GM21528 (cell line): Measurements from ENCODE around the gene EDDM13.
"Not testable (repeated sequence)": the region's sequence is repeated elsewhere in the genome, so short reads cannot be mapped to it uniquely, and the experiment has no call there.

Experiments used
- ATAC-seq: cut with Tn5 transposase; IDR thresholded peaks from one replicate; pipeline ENCODE4 v1.9.1; 2021; ENCODE audit warnings: mild to moderate bottlenecking, moderate library complexity; ENCODE audit not compliant: unreplicated experiment, low FRiP score

EDDM13 gene

DNA sequence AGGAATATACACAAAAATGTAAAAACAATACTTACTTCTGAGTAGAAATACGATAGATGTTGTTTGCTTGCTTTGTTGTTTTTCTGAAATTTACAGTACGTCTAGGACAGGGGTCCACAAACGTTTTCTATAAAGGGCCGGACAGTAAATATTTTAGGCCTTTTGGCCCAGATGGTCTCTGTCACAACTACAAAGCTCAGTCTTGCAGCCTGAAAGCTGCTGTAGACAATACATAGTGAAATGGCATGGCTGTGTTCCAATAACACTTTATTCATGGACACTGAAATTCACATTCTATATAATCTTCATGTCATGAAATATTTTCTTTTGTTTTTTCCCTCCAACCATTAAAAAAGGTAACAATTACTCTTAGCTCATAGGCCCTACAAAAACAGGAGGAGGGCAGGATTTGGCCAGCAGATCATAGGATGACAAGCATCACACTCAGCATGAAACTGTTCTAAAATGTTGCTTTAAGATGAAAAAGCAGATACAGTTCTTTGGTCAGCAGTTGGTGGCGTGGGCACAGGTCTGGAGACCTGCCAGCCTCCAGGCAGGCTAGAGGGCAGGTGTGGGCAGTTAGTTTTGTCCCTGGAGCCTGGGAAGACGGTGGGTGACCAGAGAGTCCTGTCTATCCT lies at the start of gene EDDM13:
EDDM13 (plus strand) TSS at position 588 of the 638 bp plus-strand sequence. CDS start 87 bp downstream, outside the sequence.
- no peak for ATAC-seq

- no peak for ATAC-seq
Measured at GRCh38 chr19:56222901-56223300, 49.6 kb upstream of the EDDM13 start.

DNA sequence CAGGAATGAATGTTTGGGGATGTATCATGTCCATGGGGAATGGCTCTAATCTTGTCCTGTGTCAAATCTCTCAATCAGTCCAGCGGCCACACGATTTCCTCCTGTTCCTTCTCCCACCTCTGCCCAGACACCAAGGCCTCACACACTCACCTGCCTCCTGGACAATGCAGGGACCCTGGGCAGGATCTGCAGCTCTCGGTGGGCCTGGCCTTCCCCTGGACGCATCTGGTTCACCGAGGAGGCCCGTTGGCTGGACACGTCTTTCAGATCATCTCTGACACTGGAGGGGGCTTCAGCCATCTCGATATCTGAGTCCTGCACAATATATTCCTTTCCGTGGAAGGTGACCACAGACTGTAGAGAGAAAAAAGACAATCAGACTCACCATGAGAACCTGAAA lies 49.1 kb upstream of the EDDM13 start:
- ATAC-seq = no peak

DNA sequence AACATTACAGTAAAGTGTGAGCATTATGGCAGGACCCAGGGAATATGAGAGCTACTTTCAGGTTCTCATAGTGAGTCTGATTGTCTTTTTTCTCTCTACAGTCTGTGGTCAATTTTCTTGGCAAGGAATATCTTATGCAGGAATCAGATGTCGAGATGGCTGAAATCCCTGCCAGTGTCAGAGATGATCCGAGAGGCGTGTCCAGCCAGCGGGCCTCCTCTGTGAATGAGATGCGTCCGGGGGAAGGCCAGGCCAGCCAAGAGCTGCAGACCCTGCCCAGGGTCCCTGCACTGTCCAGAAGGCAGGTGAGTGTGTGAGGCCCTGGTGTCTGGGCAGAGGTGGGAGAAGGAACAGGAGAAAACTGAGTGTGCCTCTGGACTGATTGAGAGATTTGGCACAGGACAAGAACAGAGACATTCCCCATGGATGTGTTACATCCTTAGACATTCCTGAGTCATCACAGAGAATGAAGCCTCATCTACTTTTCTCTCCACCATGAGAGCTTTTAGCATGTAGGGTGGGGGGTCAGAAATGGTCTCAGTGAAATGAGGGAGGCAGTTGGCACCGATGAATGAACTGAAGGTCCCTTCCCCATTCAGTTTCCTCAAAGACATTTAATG lies 27.3 kb upstream of the EDDM13 start:
- ATAC-seq = no peak

GRCh38 chr19:56245764-56246163 lies 26.8 kb upstream of the EDDM13 start:
- not testable (repeated sequence) for ATAC-seq

- ATAC-seq = not testable (repeated sequence)
Measured at GRCh38 chr19:56248736-56249338, 23.7 kb upstream of the EDDM13 start.

- ATAC-seq = no peak
Measured at GRCh38 chr19:56252699-56253422, 19.7 kb upstream of the EDDM13 start.

DNA sequence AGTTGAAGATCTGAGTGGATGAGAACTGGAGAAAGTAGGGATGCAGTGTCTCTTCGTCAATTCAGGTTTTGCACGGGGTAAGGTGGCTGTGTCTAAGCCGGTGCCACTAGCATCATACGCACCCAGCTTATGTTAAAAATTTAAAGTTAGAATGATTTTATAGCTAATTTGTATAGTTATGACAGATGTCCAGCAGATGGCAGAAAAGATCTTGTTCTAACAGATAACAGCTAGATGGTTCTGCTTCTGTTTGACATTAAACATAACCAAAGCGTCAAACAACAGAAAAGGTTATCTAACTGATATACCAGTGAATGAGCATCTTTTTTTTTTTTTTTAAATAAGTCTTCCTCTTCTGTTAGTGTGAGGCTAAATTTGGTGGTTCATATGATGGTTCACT lies 18.8 kb upstream of the EDDM13 start:
- no peak for ATAC-seq

DNA sequence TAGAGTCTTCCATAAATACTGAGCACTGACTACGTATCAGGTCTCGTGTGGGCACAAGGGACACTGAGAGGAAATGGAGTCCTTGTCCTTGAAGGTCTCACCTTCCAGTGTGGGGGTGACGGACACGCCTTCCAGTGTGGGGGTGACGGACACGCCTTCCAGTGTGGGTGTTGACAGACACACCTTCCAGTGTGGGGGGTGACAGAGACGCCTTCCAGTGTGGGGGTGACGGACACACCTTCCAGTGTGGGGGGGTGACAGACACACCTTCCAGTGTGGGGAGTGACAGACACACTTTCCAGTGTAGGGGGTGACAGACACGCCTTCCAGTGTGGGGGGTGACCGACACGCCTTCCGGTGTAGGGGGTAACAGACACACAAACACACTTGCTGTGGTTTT lies 14.3 kb upstream of the EDDM13 start:
- no peak for ATAC-seq

DNA sequence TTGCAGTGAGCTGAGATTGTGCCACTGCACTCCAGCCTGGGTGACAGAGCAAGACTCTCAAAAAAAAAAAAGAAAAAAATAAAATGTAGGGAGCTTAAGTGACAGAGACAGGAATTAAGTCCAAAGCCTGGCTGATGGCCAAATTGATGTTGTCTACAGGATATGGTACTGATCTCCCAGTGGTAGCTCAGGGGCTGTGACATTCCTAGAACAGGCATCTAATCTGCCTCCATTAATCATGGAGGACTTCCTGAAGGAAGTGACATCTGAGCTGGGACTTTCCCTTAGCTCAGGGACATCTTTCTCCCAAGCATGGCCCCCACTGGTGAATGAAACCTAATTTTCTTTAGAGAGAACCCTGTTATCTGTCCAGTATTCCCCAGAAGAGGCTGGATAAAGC lies 11.4 kb upstream of the EDDM13 start:
- ATAC-seq = no peak

DNA sequence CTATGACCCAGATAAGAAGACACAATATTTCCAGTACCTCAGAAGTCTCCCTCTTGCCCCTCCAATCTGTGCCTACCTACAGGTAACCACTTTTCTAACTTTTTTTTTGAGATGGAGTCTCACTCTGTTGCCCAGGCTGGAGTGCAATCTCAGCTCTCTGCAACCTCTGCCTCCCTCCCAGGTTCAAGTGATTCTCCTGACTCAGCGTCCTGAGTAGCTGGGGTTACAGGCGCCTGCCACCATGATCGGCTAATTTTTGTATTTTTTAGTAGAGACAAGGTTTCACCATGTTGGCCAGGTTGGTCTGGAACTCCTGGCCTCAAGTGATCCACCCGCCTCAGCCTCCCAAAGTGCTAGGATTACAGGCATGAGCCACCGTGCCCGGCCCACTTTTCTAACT lies 10.6 kb upstream of the EDDM13 start:
- not testable (repeated sequence) for ATAC-seq

DNA sequence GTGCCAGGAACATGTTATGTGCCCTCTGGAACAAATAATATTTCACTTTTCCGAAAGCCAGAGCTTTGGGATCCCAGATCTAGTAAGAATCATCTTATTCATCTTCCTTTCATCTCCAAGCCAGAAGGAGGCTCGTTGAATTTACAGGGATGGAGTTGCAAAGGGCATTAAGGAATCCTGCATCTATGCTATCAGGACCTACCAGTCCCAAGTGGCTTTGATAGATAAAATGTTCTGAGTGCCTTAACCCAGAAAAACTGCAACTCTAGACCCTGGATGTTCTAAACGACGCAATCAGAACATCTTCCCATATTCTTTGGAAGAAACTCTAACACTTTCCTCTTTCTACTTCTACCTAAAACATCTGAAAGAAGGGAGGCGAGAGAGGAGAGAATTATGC lies 9.2 kb upstream of the EDDM13 start:
- ATAC-seq = no peak

GRCh38 chr19:56266051-56266450 lies 6.5 kb upstream of the EDDM13 start:
- no peak for ATAC-seq

- ATAC-seq = no peak
Measured at GRCh38 chr19:56269348-56269747, 3.2 kb upstream of the EDDM13 start.

DNA sequence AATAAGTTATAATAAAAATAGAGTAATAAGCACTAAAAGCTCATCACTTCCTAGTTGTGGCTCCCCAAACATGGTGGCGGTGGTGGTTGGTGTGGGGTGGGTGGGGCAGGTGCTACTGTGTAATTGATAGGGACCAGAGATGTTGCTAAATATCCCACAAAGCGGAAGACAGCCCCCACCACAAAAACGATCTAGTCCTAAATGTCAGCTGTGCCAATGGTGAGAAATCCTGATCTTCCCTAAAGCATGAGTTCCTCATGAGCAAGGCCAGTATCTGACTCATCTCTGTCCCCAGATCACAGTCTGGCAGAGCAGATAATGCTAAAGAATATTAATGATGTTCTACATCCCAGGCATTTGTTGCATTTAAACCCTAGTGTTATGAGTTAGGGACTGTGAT lies 1.9 kb upstream of the EDDM13 start:
- no peak for ATAC-seq

DNA sequence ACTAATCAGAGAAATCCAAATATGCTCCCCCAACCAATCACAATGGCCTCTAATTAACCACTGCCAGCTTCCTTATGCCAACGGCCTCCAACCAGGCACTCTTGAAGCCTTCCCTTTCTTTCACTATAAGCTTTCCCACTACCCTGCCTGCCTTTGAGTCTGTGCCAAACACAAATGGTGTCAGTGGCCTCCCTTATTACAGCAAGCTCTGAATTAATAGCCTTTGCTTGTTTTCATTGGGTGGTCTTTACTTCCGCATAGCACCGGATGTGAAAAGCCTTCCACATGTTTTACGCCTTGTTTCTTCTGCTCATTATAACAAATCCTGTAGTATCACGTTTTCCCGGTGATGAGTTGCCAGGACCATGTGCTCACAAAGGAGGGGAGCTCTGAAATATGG lies 1.4 kb upstream of the EDDM13 start:
- no peak for ATAC-seq

DNA sequence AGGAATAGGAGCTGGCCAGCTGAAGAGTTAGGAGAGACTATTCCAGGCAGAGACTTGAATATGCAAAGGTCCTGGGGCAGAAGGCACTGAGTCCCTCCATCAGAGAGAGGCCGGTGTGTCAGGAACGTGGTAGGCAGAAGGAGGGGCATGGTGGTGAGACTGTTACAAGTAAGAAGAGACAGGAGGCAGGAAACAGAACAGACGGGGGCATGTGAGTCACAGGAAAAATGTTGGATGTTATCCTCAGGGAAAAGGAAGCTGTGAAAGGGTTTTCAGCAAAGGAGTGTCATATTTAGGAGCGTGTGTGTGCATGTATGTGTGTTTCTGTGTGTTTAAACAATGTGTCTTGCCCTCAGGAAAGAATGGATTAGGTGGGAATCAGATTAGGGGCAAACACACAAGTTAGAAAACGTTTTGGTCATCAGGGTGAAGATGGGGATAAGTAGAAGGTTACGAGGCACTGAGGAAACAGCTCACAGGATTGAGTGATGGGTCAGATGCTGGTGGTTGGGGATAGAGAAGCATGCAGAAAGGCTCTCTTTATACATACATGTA lies 1.1 kb downstream of the EDDM13 start:
- ATAC-seq = no peak

GRCh38 chr19:56282809-56283208 lies 10.3 kb downstream of the EDDM13 start:
- no peak for ATAC-seq

- no peak for ATAC-seq
Measured at GRCh38 chr19:56284746-56285145, 12.2 kb downstream of the EDDM13 start.

- ATAC-seq = no peak
Measured at GRCh38 chr19:56290104-56290503, 17.6 kb downstream of the EDDM13 start.

- ATAC-seq = no peak
Measured at GRCh38 chr19:56291867-56292266, 19.3 kb downstream of the EDDM13 start.
